Activated effector memory CD4-positive, alpha-beta T cell treated with anti-CD3 and anti-CD28 coated beads, Interleukin-2, amount 50 U/mL, for 16 hours (primary cell): Measurements from ENCODE around the gene PUS7L.
"Not testable (repeated sequence)": the region's sequence is repeated elsewhere in the genome, so short reads cannot be mapped to it uniquely, and the experiment has no call there.

Source experiments
- DNase-seq: peaks from one replicate; pipeline ENCODE4 v3.0.0-alpha.2; 2020

Gene PUS7L

DNA sequence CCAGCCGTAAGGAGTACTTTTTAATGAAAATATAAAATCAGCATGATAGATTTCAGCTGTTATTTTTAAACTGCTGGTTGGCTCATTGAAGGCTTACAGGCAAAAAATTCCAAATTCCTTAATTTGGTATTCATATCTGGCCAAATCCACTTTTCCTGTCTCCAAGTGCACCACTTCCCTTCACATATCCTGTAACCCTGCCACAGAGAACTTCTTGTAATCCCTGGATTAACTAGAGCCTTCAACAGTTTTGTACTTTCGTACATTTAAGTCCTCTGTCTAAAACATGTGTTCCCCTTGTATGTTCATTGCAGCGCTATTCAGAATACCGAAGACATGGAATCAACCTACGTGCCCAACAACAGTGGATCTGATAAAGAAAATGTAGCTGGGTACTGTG, 9.6 kb downstream of the PUS7L start:
- DNase-seq, result no peak

DNA sequence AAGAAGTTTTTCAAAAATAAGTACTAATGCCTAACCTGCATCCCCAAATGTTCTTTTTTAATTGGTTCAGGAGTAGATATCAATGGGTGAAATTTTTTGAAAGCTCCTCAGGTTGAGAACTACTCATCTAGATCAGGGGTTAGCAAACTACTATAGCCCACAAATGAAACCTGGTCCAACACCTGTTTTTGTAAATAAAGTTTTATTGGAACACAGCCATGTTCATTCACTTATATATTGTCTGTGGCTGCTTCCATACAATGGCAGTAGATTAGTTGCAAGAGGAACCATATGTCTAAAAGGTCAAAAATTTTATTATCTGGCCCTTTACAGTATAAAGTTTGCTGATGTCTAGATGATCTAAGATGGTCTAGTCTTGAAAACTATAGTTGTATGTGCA, 13.8 kb downstream of the PUS7L start:
- no peak for DNase-seq

DNA sequence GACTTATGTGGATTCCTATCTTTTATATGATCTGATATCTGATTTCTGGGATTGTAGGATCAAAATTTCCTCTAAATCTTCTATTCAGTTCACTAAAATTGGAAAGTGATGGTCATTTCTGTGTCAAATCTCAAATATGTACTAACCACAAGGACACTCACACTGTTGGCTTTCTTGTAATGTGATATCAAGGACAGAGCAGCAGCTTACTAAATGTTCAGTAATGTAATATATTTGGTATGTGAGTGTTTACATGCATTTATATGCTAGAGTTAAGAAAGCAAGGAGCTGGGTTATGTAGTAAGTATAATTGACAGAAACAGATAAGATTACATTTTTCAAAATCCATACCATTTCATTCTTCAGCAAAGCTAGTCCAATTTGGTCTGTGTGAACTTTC, 16.5 kb downstream of the PUS7L start:
- no peak for DNase-seq

DNA sequence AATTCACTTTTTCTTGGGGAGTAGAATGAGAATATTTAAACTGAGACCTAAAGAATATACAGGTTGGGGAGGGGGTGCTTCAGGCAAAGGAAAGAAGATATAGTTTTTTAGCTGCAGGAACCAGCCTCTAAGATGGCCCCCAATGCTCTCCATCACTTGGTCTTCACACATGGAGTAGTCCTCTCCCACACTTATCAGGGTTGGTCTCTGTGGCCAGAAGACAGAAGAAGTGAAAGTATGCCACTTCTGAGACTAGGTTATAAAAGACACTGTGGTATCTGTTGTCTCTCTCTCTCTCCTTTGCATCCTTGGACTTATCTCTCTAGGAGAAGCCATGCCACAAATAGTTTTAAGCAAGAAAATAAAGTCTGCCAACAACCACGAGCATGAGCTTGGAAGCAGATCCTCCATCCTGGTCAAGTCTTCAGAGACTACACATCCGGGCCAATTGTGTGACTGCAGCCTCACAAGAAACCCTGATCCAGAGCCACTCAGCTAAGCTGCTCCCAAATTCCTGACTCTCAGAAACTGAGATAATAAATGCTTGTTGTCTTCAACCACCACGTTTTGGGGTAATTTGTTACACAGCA, 18.0 kb downstream of the PUS7L start:
- no peak for DNase-seq

DNA sequence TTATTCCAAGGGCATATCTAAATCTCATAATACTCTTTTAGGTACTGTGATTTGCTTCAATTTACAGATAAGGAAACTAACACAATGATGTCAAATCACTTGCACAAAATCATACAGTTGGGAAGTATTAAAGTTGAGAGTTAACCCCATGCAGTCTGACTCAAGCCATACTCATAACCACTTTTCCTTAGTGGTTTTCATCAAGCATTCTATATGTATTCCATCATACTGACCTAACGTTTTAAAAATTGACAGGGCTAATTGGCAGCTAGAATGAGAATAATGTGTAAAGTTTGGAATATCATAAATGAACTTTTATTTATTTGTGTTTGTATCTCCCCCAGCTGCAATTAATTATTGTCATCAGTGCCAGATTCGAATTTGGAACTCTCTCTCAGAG, 20.9 kb downstream of the PUS7L start:
- no peak for DNase-seq

DNA sequence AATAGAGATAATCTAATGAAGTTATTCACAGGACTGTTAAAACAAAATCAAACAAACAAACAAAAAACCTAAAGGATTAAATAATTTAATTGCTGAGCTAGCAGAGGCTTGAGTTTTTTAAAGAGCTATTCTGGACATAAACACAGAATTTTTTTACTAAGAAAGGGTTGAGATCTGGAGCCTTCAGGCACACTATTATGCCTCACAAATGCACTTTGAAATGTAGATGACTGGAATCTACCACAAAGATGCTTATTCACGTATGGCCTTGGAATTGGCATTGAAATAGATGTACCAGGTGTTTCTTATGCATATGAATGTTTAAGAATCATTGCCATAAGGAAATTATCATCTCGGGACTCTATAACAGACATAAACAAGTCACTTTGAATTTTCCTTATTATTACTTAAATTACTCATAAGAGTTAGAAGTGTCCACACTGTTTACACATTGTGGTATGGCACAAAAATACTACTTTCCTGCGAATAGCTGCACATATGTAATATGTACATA, 21.6 kb downstream of the PUS7L start:
- DNase-seq, result no peak

DNA sequence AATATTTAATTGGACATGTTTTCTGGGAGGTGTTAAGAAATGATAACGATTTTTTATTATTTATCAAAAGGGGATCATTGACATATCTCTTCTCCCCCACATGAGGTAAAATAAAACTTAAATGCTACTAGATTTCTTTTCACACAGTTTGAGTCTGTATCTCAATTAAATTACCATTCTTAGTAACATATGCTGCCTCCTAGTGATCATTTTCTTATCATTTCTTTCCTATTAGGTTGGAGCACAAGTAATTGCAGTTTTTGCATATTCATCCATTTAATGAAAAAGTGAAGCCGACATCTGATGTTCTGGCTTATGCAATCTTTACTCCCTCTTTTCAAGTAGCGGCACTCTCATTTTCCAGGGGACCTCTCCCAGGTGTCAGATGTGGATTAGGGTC, 24.9 kb downstream of the PUS7L start:
- DNase-seq, result no peak

DNA sequence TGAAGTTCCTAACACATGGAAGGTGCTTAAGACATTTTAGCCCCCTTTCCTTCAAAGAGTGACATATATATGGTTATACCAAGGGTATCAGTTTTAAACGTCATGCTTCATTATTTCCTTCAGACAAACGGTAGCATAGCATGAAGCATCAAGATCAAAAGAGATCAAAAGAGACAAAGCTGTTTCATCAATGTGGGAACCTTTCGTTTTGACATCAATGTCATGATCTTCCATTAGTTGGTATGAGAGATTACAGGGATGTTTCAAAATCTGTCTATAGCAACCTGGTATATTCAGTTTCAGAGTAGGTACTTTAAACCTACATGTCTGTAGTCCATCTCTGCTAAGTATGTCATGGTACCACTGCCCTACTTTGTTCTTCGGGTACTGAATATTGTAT, 28.3 kb downstream of the PUS7L start:
- no peak for DNase-seq

DNA sequence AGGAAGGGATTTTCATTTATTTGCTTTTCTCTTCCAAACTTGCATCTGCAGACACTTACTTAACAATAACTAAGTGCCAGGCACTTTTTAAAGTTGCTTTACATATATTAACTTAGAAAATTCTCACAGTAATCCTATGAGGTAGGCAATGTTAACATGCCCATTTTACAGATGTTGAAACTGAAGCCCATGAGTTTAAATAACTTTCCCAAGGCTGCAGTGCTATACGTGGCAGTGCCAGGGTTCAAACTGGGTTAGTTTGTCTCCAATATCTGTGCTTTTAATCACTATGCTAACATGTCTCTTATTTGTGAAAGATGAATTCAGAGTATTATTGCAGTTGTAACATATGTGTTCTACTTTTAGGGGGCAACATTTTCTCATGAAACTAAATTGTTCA, 29.9 kb downstream of the PUS7L start:
- no peak for DNase-seq

DNA sequence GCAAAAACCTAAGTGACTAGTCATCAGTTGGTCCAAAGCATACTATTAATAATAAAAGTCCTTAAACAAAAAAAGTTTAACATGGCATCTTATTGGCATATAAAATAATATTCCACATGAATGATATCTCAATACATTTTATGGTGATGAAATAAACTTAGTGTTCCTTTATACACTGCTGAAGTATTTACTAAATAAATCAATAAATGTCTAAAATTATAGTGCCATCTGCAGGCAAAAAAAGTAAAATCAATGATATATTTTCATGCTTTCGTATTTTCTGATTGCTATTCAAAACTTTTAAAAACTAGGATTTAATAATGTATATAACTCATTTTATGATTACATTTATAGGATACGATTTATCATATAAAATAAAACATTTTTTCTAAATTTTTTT, 30.5 kb downstream of the PUS7L start:
- DNase-seq, result no peak

DNA sequence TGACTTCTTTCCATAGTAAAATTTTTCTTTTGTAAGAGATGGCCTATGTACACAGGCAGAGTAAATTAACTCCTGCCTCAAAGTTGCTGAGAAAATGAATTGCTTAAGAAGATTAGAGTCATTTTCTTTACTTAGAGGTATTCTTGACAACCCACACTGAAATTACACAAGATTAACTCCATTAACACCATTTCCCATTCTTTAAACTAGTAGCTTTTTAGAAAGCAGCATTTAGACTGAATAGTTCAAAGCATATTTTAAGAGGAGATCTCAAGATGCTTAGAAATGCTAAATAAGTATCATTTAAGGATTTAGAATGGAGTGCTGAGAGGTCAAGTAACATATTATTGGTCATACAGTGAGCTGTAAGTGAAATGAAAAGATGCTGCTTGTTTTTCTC, 35.5 kb downstream of the PUS7L start:
- no peak for DNase-seq

DNA sequence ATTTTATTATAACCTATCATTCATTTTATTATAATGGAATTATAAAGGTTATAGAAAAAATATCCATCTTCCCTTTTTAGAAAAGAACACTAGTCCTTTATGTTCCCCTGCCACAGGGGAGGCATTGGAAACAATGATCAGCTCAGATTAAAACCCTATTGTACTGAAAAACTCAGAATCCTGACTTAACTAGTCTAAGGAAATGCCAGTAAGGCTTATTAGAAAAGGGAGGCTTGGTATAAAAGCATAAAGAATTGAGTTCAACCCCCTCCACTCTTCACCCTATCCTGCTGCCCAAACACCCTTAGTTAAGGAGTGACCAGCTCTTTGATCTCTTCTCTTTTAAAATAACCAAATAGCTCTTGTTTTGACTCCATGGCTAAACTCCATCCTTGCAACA, 36.0 kb downstream of the PUS7L start:
- no peak for DNase-seq

DNA sequence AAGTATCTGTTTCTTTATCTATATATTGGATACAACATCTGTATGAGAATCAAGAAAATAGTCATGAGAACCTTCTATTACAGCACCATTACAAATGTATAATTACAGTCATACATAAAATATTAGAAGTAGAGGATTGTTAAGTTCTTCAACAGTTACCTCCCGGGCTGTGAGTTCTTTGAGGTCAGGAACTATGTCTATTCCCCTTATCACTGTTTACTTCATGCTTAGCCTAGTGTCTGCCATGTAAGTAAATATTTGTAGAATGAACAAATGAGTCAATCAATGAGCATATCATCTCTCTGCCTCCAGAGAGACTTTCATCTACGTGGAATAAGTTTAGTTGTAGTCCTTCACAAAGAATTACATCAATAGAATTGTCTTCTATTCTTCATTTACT, 47.2 kb downstream of the PUS7L start:
- DNase-seq, result no peak

DNA sequence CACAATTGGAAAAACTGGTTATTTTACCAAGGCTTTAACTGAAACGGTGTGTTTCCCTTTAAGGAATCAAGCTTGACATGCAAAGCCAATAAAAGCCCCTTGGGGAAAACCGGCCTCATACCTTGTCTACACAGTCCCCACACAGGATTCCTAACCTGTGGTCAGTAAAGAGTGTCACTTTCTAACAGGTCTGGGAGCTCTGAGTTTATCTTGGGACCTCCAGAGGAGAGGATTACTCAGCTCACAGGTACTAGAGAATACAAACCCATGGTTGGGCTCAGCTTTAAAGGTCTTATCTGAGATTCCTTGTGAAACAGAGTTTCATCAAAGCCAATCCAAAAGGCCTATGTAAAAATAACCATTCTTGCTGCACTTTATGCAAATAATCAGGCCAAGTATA, 54.8 kb downstream of the PUS7L start:
- not testable (repeated sequence) for DNase-seq

DNA sequence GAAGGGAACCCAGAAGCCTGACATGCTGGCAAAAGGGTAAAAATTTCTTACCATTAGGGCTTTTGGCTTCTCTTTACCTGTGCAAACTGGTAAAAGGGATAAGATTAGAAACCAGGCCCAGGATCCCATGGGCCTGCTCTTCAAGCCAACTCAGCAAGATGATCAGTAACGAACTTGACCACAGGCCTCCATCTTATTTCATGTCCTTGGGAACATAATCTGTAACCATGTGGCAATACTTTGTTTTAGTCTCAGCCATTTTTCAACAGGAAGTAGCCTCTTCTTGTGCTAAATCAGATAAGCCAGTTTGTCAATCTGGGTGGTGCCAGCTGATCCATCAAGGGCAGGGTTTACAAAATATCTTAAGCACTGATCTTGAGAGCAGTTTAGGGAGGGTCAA, 57.4 kb downstream of the PUS7L start:
- not testable (repeated sequence) for DNase-seq

DNA sequence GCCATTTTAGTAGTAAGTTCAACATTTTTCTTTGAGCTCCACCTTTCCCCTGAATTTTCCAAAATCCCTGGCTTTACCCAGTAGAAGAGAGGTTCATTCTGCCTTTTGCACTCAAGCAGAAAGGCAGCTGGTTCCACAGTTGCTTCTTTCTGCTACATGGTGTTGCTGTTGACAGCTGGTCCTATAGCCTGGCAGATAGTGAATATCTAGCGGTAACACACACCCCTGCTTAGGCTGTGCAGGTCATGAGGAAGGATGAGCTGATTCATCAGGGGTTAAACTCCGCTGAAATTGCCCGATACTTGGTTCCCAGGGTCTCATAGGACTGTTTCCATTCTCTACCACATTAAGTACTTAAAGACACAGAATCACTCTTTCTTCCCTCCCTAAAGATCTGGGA, 62.4 kb downstream of the PUS7L start:
- no peak for DNase-seq

DNA sequence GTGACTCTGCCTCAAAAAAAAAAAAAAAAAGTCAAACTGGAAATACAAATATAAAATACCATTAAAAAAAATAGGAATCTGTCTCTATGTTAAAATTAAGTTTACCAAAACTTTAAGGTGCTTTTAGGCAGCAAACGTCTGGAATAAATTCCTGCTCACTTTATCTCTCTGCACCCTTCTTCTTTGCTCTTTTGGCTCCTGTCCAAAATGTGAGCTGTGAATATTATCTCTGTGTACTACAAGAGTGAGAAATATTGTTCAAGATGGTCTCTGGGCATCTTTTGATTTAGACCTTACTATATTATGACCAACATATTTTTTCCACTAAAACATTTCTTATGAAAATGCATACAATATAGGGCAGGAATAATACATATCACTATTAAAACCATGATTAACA, 63.7 kb downstream of the PUS7L start:
- DNase-seq, result no peak

DNA sequence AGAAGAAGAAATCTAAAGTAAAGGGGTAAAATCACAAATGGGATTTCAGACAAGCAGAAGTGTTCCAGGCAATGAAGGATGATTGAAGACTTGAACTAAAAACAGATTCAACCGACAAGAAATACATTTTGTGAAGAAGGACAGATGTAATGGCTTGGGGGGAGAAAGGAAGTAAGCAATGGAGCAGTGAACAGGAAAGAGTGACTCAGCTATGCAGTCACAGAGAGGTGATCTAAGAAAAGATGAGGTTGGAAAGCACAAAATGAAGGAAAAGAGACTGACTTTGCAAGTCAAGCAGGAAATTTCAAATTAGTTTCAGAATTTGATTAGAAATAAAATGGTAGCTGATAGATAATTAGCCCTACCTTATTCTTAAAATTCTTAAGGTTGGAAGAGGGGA, 66.5 kb downstream of the PUS7L start:
- no peak for DNase-seq

DNA sequence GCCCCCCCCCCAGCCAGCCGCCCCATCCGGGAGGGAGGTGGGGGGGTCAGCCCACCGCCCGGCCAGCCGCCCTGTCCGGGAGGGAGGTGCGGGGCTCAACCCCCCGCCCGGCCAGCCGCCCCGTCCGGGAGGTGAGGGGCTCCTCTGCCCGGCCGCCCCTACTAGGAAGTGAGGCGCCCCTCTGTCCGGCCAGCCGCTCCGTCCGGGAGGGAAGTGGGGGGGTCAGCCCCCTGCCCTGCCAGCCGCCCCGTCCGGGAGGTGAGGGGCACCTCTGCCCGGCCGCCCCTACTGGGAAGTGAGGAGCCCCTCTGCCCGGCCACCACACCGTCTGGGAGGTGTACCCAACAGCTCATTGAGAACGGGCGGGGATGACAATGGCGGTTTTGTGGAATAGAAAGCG, 73.1 kb downstream of the PUS7L start:
- not testable (repeated sequence) for DNase-seq

DNA sequence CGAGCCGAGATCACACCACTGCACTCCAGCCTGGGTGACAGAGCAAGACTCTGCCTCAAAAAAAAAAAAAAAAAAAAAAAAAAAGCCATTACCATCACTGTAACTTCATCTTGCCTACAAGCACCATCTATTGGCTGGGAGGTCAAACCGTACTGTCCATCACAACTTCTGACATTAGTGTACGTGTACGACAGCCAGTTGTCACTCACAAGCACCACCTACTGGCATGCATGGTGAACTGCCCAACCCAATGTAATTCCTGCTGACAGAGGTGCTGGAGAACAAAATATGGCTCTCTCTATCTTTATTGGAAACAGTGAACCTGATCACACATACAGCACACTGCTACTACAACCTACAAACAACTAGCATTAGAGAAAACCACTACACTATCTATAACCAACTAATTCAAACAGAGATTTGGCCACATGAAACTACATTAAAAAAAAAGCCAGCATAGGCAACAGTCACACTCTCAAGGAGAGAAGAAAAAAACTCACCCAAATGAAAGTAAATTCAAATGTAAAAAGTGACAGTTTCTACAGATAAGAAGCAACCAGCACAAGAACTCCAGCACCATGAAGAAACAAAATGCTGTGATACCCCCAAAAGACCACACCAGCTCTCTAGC, 82.3 kb downstream of the PUS7L start:
- DNase-seq, result no peak

DNA sequence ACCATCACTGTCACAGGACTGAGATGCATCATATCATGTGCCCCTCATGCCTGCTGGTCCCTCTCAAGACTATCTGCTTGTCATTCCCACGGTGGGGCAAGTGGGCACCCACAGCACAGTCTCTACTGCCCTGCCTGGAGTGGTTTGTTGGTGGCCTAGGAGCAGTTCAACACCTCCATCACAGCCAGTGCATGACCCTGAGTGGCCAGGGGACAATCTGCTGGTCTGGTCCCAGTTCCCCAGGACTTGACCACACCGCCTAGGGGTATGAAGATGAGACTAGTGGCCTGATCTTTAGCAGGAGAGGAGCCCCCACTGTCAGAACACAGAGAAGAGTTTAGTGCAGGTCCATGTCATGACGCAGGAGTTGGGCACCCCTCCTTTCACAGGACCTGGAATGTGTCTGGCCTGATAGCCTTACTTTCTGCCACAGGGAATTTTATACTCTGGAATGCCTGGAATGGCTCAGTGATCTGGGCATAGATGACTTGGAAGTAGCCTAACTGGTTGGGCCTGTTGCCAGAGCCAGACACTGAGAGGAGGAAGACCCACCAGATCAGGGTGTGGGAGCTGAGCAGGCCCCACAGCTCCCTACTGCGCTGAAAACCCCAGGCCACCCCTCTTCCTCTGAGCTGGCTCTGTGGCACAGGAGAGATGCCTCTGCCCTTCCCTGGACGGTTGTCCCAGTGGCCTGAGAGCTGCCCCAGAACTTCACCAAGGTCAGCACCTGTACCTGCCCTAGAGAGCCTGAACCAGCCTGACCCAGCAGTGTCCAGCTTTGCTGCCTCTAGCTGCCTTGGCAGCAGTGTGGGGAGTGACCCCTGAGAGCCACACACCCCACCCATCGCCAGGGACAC, 83.3 kb downstream of the PUS7L start:
- DNase-seq, result no peak

DNA sequence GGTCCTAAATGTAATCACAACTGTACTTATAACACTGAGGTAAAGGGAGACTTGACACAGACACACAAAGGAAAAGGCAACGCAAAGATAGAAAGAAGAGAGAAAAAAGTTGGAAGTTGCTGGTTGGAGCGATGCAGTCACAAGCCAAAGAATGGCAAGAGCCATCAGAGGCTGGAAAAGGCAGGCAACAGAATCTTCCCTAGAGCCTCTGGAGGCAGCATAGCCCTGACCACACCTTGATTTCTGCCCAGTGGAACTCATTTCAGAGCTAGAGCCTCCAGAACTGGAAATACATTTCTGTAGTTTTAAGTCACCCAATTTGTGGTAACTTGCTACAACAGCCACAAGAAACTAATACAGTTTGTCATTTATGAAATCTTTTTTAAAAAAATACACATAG, 89.2 kb downstream of the PUS7L start:
- DNase-seq, result no peak
